ENCODE results near the gene CHTF8.

Gene CHTF8

GRCh38 chr16:69073181-69073702, 59.1 kb downstream of the CHTF8 start:
- no peak overlapping the region for H3K27ac ChIP-seq (ENCODE audit: low read depth, low read length)
- H3K4me1 ChIP-seq (ENCODE audit: control insufficient read depth in 5 of 5, insufficient read depth in 5 of 5, low read length in 5 of 5) = peaks cover 0 to 12% (median 3%) of the 10 kb centered on the region in 5 donors
- H3K9ac ChIP-seq (ENCODE audit: low read length in 5 of 5) = no peak overlapping the region
- no peak overlapping the region for H3K4me3 ChIP-seq (ENCODE audit: low read depth in 1 of 5, low read length in 5 of 5)
- no peaks in the 10 kb centered on the region for H3K27me3 ChIP-seq (ENCODE audit: control insufficient read depth in 5 of 5, insufficient read depth in 4 of 5, low read length in 5 of 5)
- no peaks in the 10 kb centered on the region for H3K9me3 ChIP-seq (ENCODE audit: control insufficient read depth in 5 of 5, low read length in 5 of 5)
- peaks cover 0 to 2% (median 0%) of the 10 kb centered on the region in 5 donors for H3K36me3 ChIP-seq (ENCODE audit: control insufficient read depth in 5 of 5, insufficient read depth in 5 of 5, low read length in 5 of 5)

- Histone ChIP-seq H3K9ac (ENCODE audit: low read length in 5 of 5) (no peak overlapping the region), H3K27me3 (ENCODE audit: control insufficient read depth in 5 of 5, insufficient read depth in 4 of 5, low read length in 5 of 5) (no peaks in the 10 kb centered on the region), H3K27ac (ENCODE audit: low read depth, low read length) (no peak overlapping the region), H3K4me3 (ENCODE audit: low read depth in 1 of 5, low read length in 5 of 5) (no peak overlapping the region), H3K36me3 (ENCODE audit: control insufficient read depth in 5 of 5, insufficient read depth in 5 of 5, low read length in 5 of 5) (peaks cover 0 to 2% (median 0%) of the 10 kb centered on the region in 5 donors), H3K4me1 (ENCODE audit: control insufficient read depth in 5 of 5, insufficient read depth in 5 of 5, low read length in 5 of 5) (peaks cover 0 to 12% (median 3%) of the 10 kb centered on the region in 5 donors), H3K9me3 (ENCODE audit: control insufficient read depth in 5 of 5, low read length in 5 of 5) (no peaks in the 10 kb centered on the region)
Measured at GRCh38 chr16:69072640-69072974, 59.8 kb downstream of the CHTF8 start.

GRCh38 chr16:69071036-69071435, 61.4 kb downstream of the CHTF8 start:
- Histone ChIP-seq H3K4me3 (ENCODE audit: low read depth in 1 of 5, low read length in 5 of 5) (no peak overlapping the region), H3K9ac (ENCODE audit: low read length in 5 of 5) (no peak overlapping the region), H3K4me1 (ENCODE audit: control insufficient read depth in 5 of 5, insufficient read depth in 5 of 5, low read length in 5 of 5) (peaks cover 0 to 12% (median 3%) of the 10 kb centered on the region in 5 donors), H3K9me3 (ENCODE audit: control insufficient read depth in 5 of 5, low read length in 5 of 5) (no peaks in the 10 kb centered on the region), H3K36me3 (ENCODE audit: control insufficient read depth in 5 of 5, insufficient read depth in 5 of 5, low read length in 5 of 5) (peaks cover 0 to 2% (median 0%) of the 10 kb centered on the region in 5 donors), H3K27ac (ENCODE audit: low read depth, low read length) (no peak overlapping the region), H3K27me3 (ENCODE audit: control insufficient read depth in 5 of 5, insufficient read depth in 4 of 5, low read length in 5 of 5) (no peaks in the 10 kb centered on the region)

- peaks cover 0 to 6% (median 0%) of the 10 kb centered on the region in 5 donors for H3K36me3 ChIP-seq (ENCODE audit: control insufficient read depth in 5 of 5, insufficient read depth in 5 of 5, low read length in 5 of 5)
- no peak overlapping the region for H3K4me3 ChIP-seq (ENCODE audit: low read depth in 1 of 5, low read length in 5 of 5)
- H3K27ac ChIP-seq (ENCODE audit: low read depth, low read length) = no peak overlapping the region
- no peaks in the 10 kb centered on the region for H3K27me3 ChIP-seq (ENCODE audit: control insufficient read depth in 5 of 5, insufficient read depth in 4 of 5, low read length in 5 of 5)
- H3K4me1 ChIP-seq (ENCODE audit: control insufficient read depth in 5 of 5, insufficient read depth in 5 of 5, low read length in 5 of 5) = peaks cover 0 to 15% (median 5%) of the 10 kb centered on the region in 5 donors
- H3K9me3 ChIP-seq (ENCODE audit: control insufficient read depth in 5 of 5, low read length in 5 of 5) = no peaks in the 10 kb centered on the region
- H3K9ac ChIP-seq (ENCODE audit: low read length in 5 of 5) = no peak overlapping the region
Measured at GRCh38 chr16:69069504-69069903, 62.9 kb downstream of the CHTF8 start.
